Measurements from ENCODE around the gene ENOX1. TPM values are rescaled to one million over a fixed set of nuclear protein-coding genes. Genes with fewer than 3 reads are reported as not detected.

Gene ENOX1
- total and polyA plus RNA-seq, 2 of the 13 experiments (the other 11 are each of a cell fraction or from before 2014, with no cell fraction given), result not detected

- H3K27me3 ChIP-seq (ENCODE audit: control insufficient read depth in 1 of 2, insufficient read depth in 2 of 2, low read length in 2 of 2), result peaks cover 0 to 1% of the 10 kb centered on the region in 2 experiments; a peak in 1 of 5 replicates
- no peak for DNase-seq (ENCODE audit: low spot score)
- BruUV-seq (replicated peaks), result no TSS peak
- no peaks in the 10 kb centered on the region for H3K4me1 ChIP-seq (ENCODE audit: insufficient read depth, low read length)
- no peaks in the 10 kb centered on the region for H3K36me3 ChIP-seq (replicated peaks in 1 of 2; ENCODE audit: control insufficient read depth in 1 of 2, insufficient read depth in 2 of 2, low read length in 2 of 2)
- 2% methylated on average over 3 of the region's 3 CpGs for WGBS (ENCODE audit: low lambda C conversion rate)
- no peaks in the 10 kb centered on the region for H4K20me1 ChIP-seq (ENCODE audit: insufficient read depth, low read length)
- ChIA-PET POLR2A (no interaction called here), CTCF (ENCODE audit: low intra/inter-chr PET ratio, low total read pairs) (no interaction called here)
- H3K9me3 ChIP-seq (ENCODE audit: low read length), result no peaks in the 10 kb centered on the region
- no peak overlapping the region for H3K4me2 ChIP-seq (ENCODE audit: low read depth, low read length)
- H3K79me2 ChIP-seq (ENCODE audit: insufficient read depth, low read length), result no peaks in the 10 kb centered on the region
- H3K9ac ChIP-seq (ENCODE audit: insufficient read depth, low read depth, low read length), result no peak overlapping the region
- no peak for ATAC-seq
- in situ Hi-C loops (cut with HindIII; ENCODE audit: extremely low pct_ligation_motif_present, low pct_unique_long_range_greater_than_20kb) (loop anchor here (25.0 kb wide), 1 partner anchor 486 kb away; the partner anchor contains the start of gene ENOX1), intact Hi-C loops (cut with micrococcal nuclease; ENCODE audit: unreplicated experiment) (no loop called here)
- no peak overlapping the region for H3K4me3 ChIP-seq (replicated peaks in 1 of 3; ENCODE audit: insufficient read depth in 1 of 3, low read depth in 2 of 3, low read length in 3 of 3)
- TF ChIP-seq ZNF746 (CRISPR knock-in tag; IDR thresholded peaks at IDR 0.05) (no peak), ZNF10 (CRISPR knock-in tag; IDR thresholded peaks at IDR 0.05; ENCODE audit: borderline replicate concordance, low read depth) (no peak), NBN (conservative IDR thresholded peaks at IDR 0.05) (no peak), CREM (IDR thresholded peaks at IDR 0.05) (no peak), CREM (CRISPR knock-in tag; IDR thresholded peaks at IDR 0.05) (no peak), HHEX (CRISPR knock-in tag; IDR thresholded peaks at IDR 0.05) (no peak), SOX13 (IDR thresholded peaks at IDR 0.05) (no peak), SOX13 (CRISPR knock-in tag; conservative IDR thresholded peaks at IDR 0.05 in 1 of 2, IDR thresholded peaks at IDR 0.05 in 1 of 2) (no peak), FOXJ3 (CRISPR knock-in tag; IDR thresholded peaks at IDR 0.05; ENCODE audit: borderline replicate concordance) (no peak), HNRNPK (IDR thresholded peaks at IDR 0.05; ENCODE audit: low read depth, low read length, poor library complexity, severe bottlenecking) (no peak), ZNF362 (CRISPR knock-in tag; IDR thresholded peaks at IDR 0.05; ENCODE audit: borderline replicate concordance) (no peak), MXD3 (CRISPR knock-in tag; IDR thresholded peaks at IDR 0.05) (no peak), ELK4 (CRISPR knock-in tag; IDR thresholded peaks at IDR 0.05; ENCODE audit: borderline replicate concordance) (no peak), PHF20 (CRISPR knock-in tag; IDR thresholded peaks at IDR 0.05) (no peak), ZNF670 (CRISPR knock-in tag; IDR thresholded peaks at IDR 0.05; ENCODE audit: borderline replicate concordance) (no peak), TSC22D2 (CRISPR knock-in tag; IDR thresholded peaks at IDR 0.05; ENCODE audit: borderline replicate concordance) (no peak), ZKSCAN5 (CRISPR knock-in tag; IDR thresholded peaks at IDR 0.05) (no peak), SOX6 (IDR thresholded peaks at IDR 0.05) (no peak), SOX6 (CRISPR knock-in tag; IDR thresholded peaks at IDR 0.05) (no peak), ZNF20 (CRISPR knock-in tag; IDR thresholded peaks at IDR 0.05) (no peak), AGO2 (optimal IDR thresholded peaks at IDR 0.05; ENCODE audit: low read depth, low read length) (no peak), ATAD3A (CRISPR knock-in tag; IDR thresholded peaks at IDR 0.05) (no peak)
- TF ChIP-seq, protein P1, sequence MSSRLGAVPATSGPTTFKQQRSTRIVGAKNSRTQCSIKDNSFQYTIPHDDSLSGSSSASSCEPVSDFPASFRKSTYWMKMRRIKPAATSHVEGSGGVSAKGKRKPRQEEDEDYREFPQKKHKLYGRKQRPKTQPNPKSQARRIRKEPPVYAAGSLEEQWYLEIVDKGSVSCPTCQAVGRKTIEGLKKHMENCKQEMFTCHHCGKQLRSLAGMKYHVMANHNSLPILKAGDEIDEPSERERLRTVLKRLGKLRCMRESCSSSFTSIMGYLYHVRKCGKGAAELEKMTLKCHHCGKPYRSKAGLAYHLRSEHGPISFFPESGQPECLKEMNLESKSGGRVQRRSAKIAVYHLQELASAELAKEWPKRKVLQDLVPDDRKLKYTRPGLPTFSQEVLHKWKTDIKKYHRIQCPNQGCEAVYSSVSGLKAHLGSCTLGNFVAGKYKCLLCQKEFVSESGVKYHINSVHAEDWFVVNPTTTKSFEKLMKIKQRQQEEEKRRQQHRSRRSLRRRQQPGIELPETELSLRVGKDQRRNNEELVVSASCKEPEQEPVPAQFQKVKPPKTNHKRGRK (CRISPR knock-in tag; IDR thresholded peaks at IDR 0.05), result no peak
- H2AFZ ChIP-seq (ENCODE audit: low read length), result no peak overlapping the region
- H3K27ac ChIP-seq (ENCODE audit: extremely low read length, insufficient read depth, low read length), result no peak overlapping the region
- no peak for FAIRE-seq
Observed at GRCh38 chr13:43301346-43301969, 485.3 kb downstream of the ENOX1 start.

Data from HepG2 (cell line).